Testis (tissue), 2 donors: ENCODE data around the gene UTP20.
"Not testable (repeated sequence)": the region's sequence is repeated elsewhere in the genome, so short reads cannot be mapped to it uniquely, and the experiment has no call there.

ENCODE experiments used
- CTCF ChIP-seq, 3 experiments: fragments of 450-650 bp in 2 of 3; fragments of 200-600 bp in 1 of 3; sonication (generic) in 1 of 3; IDR thresholded peaks; one replicate each; pipeline ENCODE4 v1.5.1; 2016 to 2019; ENCODE audit warnings: antibody characterized with exemption in 3 of 3, mild to moderate bottlenecking in 2 of 3, moderate library complexity in 1 of 3
- POLR2A ChIP-seq: fragments of 450-650 bp; IDR thresholded peaks from one replicate; pipeline ENCODE4 v1.6.1; 2017; ENCODE audit warnings: antibody characterized with exemption, mild to moderate bottlenecking, moderate library complexity

GRCh38 chr12:101422066-101422465 lies 142.2 kb downstream of the UTP20 start:
- not testable (repeated sequence) for TF ChIP-seq CTCF (IDR thresholded peaks at IDR 0.05); POLR2A
